GM19043 (cell line): ENCODE results near the gene UBE2O.

Source experiments
- ATAC-seq: cut with Tn5 transposase; IDR thresholded peaks from one replicate; pipeline ENCODE4 v1.9.1; 2021; ENCODE audit warnings: low read depth; ENCODE audit not compliant: unreplicated experiment

UBE2O gene

DNA sequence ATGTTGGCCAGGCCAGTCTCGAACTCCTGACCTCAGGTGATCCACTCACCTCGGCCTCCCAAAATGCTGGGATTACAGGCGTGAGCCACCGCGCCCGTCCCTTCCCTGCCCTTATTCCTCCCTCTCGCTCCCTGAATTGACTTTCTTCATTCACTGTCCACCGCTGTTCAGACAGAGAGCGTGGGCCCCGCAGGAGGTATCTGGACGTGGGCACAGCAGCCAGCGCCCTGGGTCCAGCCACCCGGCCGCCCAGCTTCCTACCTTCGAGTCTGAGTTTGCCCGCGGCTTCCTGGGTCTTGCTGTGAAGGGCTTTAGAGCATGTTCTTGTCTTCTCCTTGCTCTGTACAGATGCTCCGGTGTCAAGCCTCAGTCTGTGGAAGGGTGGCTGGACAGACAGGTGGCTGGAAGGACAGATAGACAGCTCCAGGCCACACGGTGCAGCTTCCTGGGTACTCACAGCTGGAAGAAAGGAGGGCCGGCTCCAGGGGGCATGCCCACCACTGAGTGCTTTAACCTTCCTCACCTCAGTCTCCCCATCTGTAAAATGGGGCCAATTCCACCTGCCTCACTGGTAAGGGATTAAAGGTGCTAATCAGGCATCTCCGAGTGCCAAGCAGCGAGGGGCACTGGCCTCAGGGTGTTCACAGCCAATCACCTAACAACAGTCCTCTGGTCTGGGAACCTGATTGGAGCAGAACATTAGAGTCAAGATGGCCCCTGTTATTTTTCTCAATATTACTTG is 34.7 kb upstream of the UBE2O start:
- ATAC-seq: no peak

DNA sequence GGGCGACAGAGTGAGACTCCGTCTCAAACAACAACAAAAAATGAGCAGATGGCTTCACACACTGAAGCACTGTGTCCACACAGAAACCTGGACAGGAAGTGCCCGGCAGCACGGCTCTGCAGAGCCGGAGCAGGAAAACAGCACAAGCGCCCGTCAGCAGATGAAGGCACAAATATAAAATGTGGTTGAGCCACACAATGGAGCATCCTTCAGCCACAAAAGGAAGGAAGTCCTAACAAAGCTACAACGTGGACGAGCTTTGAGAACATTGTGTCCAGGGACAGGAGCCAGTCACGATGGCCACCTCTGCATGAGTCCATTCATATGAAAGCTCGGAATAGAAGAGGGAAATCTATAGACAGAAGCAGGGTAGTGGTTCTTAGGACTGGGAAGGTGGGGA is 32.6 kb upstream of the UBE2O start:
- no peak for ATAC-seq

DNA sequence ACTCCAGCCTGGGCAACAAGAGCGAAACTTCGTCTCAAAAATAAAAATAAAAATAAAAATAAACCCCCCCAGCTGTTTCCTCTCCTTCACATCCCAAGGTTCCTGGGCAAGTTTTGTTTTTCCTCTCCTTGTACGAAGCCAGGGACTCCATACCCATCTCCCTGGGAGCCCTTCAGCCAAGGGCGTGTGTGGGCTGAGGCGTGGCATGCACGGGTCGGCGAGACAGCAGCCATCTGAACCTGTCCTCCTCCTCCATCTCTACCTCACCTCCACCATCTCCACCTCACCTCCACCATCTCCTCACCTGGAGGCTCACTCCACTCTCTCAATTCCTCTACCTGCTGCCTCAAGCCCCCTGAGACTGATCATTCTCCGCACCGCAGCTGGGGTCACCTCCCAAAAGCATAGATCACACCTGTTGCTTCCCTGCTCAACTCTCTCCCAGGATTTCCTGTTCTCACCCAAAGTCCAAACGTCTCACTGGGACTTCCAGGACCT is 31.3 kb upstream of the UBE2O start:
- no peak for ATAC-seq

DNA sequence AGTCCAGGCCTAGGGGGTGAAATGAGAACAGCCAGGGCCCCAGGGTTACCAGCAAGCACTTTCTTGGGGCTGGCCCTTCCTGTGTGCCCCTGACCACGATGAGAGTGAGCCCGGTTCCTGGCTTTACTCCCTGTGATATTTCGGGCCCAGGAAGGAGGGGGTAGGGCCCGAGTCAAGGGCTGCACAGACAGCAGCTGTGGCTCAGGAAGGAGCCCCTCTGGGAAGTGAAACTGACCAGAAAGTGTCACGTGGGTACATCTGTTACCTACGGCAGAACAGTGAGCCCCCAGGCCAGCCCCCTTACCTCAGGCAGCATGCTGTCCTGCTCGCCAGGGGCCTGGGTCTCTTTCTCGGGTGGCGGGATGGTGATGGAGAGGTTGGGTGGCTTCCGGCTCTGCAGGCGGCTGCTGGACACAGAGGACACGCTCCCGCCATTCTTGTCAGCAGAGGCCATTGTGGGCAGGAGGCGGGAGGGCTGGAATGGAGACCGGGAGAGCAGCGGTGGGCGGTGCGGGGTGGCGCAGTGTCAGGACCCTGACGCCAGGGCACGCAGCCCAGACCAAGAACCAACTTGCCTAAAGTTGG is 28.2 kb upstream of the UBE2O start:
- peak; percentile 59 for ATAC-seq

DNA sequence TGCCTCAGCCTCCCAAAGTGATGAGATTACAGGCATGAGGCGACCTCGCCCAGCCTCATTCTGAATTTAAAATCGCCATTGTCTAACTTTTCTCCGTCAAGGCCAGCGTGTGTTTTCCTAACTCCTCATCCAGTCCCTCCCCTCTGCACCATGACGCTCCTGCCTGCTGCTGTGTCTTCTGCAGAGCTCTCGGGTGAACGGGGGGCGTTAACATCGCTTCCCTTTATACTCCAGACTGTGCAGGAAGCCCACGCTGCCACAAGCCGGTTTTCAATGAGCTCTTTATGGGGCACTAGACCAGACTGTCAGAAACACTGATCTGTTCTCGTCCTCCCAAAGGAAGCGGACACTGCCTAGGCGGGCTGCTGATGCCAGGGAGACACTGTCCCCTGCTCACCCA is 27.7 kb upstream of the UBE2O start:
- peak; percentile 14 for ATAC-seq

DNA sequence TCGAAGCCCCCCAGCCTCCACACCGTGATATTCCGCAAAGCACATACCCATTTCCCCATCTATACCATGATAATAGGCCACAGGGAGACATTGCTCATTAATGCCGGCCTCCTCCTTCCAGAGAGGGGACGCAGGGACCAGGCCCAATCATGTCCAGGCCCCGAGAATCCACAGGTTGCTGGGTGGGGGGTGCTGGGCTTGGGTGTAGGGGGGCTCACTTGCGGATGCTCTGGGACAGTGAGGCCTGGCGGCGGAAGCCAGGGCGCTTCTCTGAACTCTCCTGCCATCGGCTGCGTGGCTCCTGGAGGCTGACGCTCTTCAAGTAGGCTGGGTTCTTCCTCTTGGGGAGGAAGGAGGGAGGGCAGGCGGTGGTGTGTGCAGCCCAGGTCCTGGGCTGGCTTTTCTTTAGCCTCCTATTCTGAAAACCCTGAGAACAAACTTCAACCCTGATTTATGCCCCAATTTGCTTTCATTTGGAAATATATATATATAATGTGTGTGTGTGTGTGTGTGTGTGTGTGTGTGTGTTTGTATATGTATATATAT is 26.6 kb upstream of the UBE2O start:
- ATAC-seq: no peak

DNA sequence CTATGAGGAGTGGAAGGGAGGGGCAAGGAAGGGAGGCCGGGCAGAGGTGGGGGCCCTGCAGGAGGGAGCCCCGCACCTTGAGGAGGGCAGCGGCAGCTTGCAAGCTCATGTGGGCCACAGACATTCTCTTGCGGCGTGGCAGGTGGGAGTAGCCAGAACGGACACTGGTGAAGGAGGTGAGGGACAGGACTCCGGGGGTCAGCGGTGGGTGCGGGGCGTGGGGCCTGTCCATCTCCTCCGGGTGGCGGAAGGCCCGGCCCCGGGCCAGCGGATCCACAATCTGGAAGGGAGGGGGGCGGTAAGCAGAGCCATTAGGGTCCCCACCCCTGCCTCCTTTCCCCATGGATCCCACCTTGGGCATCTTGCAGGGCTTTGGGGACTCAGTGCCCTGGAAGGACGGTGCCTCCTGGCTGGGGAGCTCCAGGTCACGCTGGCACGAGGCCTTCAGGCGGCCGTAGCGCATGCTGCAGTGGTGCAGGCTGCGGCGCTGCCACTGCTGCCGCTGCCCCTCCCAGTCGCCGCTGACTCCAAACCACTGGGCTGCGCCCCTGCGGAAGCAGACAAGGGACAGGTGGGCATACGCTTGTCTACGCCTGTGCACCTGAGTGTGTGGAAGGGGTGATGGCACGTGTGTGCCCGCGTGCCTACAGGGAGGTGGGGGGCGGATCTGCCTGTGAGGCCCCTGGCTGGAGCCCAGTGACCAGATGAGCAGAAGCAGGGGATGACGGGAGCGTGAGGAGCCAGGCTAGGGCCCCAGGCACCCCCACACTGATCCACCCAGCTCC is 26.0 kb upstream of the UBE2O start:
- no peak for ATAC-seq

DNA sequence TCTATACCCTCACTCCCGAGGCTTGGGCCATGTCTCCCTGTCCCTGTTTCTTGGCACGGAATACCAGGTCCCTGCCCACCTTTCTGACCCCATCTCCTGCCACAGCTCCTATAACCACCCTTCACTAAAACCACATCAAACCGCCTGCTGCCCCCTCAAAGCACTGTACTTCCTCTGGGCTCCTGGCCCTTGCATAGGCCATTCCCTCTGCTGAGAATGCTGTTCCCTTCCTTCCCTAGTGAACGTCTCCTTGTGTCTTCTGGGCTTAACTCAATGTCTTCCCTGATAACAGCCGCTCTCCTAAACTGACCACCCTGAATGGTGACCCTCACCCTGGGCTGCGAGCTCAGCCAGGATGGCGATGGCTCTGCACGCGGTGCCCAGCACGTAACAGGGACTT is 25.1 kb upstream of the UBE2O start:
- ATAC-seq: no peak

DNA sequence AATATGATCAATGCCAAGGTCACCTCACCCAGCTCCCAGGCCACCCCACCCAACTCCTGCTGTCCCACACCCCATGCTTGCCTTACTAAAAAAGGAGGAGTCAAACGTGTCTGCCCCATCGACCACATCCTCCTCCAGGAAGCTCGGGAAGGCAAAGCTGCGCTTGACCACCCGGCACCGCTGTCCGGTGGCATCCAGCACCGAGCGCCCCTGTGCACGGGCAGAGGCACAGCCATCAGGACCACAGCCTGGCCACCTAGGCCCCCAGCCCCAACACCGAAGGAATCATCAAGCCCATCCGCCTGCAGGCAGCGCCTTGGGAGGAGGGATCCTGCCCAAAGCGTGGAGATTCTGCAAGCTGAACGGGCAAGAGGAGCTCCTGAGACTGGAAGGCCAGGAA is 24.6 kb upstream of the UBE2O start:
- no peak for ATAC-seq

DNA sequence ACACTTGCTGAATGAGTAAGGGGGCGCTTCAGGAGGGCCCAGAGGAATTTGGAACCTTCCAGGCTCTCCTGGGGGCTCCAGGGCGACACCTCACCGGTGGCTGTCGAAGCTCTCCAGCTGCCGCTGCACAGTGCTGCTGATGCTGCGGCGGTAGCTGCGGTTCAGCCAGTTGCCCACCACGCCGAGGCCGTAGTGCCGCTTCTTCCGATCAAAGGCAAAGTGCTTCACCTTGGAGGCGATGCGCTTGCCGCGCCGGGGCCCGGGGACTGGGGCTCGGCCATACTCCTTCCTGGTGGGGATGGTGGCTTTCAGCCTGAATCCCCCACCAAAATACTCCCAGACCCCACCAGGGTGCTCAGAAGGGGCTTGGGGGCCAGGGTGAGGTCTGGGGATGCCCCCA is 23.8 kb upstream of the UBE2O start:
- no peak for ATAC-seq

DNA sequence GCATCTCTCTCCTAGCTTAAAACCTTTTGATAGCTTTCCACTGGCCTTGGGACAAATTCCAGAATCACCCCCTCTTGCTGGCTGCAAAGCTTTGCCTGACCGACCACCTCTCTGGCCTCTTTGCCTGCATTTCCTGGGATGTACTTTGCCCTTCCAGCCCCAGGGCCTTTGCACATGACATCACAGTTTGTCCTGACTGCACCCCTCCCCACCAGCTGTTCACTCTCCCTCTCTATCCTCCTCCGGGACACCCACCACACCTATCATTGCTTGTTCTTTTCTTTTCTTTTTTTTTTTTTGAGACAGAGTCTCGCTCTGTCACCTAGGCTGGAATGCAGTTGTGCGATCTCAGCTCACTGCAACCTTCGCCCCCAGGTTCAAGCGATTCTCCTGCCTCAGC is 22.4 kb upstream of the UBE2O start:
- no peak for ATAC-seq

DNA sequence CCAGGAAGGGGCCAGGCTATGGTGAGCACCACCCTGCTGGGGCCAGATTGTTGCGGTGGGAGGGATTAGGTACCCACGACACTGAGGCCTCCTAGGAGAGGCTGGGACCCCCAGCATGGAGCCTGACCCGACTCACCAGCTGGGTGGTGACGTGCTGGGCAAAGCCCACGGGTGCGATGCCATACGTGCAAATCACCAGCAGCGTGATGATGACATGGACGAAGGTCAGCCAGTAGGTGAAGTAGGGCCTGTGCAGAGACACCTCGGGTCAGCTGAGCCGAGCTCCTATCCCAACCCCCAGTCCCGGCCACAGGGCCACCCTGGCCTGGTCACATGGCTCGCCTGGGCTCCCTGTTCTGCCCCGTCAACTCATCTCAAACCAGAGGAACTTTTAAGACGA is 21.9 kb upstream of the UBE2O start:
- ATAC-seq: no peak

DNA sequence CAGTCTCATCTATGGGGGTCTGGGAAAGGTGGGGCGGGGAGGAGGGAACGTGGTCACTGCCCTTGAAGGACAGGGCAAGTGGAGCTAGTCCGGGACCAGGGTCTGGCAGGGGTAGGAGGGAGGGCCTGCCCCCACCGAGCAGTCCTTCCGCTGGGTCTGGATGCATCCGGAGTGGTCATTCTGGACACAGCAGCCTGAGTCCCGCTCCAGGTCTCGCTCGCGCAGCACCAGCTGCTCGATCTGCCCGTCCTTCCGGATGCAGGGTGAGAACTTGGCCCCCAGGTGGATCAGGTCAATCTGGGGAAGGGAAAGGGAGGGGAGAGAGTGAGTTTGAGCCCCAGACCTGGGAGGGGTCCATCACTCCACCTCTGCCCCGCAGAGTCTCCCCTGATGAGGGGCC is 21.3 kb upstream of the UBE2O start:
- no peak for ATAC-seq

DNA sequence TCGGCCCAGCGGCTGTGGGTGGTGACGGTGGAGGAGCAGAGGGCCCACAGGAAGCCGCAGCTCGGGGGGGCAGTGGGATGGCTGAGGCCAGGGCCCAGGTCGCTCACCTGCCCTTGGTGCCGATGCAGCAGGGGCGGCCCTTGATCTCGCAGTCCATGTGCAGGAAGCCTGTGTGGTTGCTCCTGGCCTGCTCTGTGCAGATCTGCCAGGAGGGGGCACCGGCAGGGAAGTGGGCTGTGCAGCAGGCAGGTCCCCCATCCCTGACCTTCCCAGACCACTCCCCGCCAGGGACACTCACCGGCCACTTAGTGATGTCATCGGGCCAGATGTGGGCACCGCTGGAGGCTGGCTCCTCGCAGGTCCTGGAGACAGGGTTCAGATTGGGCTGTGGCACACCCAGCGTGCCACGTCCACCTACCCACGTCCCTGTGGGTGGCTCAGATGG is 20.6 kb upstream of the UBE2O start:
- ATAC-seq: no peak

DNA sequence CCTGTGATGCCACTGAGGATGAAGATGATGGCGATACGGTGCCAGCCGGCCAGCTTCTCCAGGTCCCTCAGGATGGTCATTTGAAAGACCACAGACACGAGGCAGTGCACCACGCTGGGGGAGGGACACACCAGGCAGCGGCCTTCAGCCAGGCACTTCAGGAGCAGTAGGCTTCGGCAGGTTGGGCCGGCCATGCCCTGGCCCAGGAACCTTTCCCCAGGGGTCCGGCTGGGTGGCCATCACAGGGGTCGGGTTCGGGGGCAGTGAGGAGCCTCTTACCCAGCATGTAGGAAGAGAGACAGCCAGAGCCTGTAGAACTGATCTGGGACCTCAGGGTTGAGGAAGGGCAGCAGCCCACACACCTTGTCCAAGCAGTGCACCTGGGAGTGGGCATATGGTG is 19.8 kb upstream of the UBE2O start:
- no peak for ATAC-seq

DNA sequence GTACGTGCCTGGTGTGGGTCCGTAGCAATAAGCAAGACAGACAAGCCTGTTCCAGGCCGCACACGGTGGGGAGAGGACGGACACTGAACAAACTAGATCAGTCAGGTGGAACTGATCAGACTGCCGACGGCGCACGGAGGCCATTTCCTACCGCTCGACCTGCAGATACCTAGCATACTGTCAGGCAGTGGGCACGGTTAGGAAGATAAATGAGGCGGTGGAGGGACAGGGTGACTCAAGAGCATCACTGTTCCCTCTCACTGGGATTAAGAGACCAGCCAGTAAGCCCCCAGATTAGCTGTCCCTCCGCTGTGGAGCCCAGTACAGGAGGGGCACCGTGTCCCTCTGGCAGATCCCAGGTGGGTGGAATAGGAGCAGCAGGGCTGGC is 19.3 kb upstream of the UBE2O start:
- no peak for ATAC-seq

DNA sequence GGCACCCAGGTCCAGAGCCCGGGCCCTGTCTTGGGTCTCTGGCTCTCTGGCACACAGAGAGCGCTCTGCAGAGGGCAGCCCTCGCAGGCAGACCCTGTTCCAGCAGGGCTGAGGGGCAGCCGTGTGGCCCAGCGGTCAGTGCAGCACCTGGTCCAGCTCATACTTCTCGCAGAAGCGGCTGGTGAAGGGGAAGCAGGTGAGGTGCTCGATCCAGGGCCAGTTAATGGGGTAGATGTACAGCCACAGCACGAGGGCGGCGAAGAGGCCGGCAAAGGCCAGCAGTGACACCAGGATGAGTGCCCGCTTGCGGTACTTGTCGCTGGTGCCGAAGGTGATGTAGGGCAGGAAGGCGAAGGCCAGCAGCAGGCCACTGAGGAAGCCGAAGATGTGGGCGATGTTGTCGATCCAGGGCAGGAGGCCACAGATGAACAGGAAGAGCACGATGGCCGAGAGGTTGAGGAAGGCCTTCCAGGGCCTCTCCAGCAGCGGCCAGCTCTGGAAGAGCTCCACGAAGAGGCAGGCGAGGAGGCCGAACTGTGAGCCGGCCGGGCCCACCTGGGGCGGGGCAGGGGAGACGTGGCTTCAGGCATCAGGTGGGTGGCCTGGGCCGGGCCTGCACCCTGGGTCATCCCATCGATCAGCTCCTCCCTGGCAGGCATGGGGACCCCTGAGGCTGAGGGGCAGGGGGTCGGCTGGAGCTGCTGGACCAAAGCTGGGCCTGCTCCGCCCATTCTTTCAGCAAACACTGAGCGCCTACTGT is 18.7 kb upstream of the UBE2O start:
- ATAC-seq: no peak

DNA sequence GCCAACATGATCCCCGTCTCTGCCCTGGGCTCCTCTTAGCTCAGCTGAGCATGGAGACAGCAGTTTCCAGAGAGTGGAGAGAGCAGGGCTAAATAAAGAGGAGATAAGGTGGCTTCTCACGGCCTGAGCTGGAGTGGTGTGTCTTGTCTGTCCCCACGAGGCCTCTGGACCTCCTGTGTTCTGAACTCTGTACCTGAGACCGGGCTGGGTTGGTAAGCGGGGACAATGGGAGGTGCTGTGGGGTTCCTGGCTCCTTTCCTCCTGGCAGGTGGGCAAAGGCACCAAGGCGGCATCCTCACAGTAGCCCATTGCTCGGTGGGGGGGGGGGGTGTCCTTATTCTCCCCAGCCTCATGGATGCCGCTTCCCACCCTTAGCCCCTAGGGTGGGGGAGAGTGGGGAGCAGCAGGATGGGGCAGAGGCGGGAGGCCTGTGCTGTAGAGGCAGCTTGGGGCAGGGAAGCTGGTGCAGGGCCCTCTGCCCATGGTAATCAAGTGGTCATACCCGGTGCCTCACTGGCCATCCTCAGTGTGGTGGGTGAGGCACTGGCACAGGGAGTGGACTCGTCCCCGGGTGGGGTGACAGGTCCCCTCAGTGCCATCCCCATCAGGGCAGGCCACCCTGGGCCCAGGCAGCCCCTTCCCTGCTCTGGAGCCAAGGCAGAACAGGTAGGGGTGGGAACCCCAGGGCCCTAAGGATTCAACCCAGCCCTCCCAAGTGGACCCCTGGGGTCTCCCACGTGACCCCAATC is 17.2 kb upstream of the UBE2O start:
- no peak for ATAC-seq

DNA sequence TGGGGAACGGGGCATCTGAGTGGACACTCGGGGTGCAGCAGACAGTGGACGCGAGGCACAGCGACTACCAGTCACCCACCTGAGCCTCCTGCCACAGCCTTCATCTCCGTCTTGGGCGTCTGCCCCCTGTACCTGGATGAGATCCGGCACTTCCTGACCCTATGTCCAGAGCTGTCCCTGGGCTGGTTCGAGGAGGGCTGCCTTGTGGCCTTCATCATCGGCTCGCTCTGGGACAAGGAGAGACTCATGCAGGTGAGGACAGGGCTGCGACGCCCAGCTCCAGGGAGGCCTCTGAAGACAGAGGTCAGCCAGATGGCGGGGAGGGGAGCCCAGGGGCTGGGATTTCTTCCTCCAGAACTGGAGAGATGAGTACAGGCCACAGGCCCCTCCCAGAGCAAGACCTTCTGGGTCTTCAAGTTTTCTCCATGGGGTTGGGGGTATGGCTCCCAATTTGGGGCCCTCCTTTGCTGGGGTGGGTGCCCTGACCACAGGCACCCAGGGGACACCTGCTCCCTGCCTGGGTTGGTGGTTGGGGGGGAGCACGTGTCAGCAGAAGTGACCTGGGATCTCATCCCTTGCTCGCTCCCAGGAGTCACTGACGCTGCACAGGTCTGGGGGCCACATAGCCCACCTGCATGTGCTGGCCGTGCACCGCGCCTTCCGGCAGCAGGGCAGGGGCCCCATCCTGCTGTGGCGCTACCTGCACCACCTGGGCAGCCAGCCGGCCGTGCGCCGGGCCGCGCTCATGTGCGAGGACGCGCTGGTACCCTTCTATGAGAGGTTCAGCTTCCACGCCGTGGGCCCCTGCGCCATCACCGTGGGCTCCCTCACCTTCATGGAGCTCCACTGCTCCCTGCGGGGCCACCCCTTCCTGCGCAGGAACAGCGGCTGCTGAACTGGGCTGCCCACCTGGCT is 16.4 kb upstream of the UBE2O start:
- ATAC-seq: no peak
